IPS-11a (cell line): Measurements from ENCODE around the gene CUEDC2.

ENCODE experiments used
- H3K4me3 ChIP-seq: one replicate; pipeline ENCODE4 v1.5.1; 2013; ENCODE audit warnings: low read depth, low read length, control low read depth

The CUEDC2 gene

GRCh38 chr10:102432162-102432950 lies at the start of gene CUEDC2:
Gene CUEDC2 (minus strand): TSS chr10:102432574. CDS start chr10:102425188, 7,386 bp downstream.
- peak within 1 kb of the TSS; percentile 78 for H3K4me3 ChIP-seq

GRCh38 chr10:102480396-102480795 lies 48.0 kb upstream of the CUEDC2 start:
- H3K4me3 ChIP-seq: no peak overlapping the region

- H3K4me3 ChIP-seq: no peak overlapping the region
Observed at GRCh38 chr10:102479651-102480050, 47.3 kb upstream of the CUEDC2 start.

GRCh38 chr10:102476466-102477141 lies 44.2 kb upstream of the CUEDC2 start:
- H3K4me3 ChIP-seq: no peak overlapping the region

- H3K4me3 ChIP-seq: no peak overlapping the region
Observed at GRCh38 chr10:102475451-102476040, 43.2 kb upstream of the CUEDC2 start.

- no peak overlapping the region for H3K4me3 ChIP-seq
Observed at GRCh38 chr10:102473445-102474331, 41.3 kb upstream of the CUEDC2 start.

GRCh38 chr10:102470579-102471546 lies 38.5 kb upstream of the CUEDC2 start:
- no peak overlapping the region for H3K4me3 ChIP-seq

GRCh38 chr10:102468683-102469082 lies 36.3 kb upstream of the CUEDC2 start:
- H3K4me3 ChIP-seq: no peak overlapping the region

GRCh38 chr10:102467971-102468438 lies 35.6 kb upstream of the CUEDC2 start:
- no peak overlapping the region for H3K4me3 ChIP-seq

GRCh38 chr10:102467318-102467717 lies 34.9 kb upstream of the CUEDC2 start:
- H3K4me3 ChIP-seq: no peak overlapping the region

- no peak overlapping the region for H3K4me3 ChIP-seq
Observed at GRCh38 chr10:102465466-102465865, 33.1 kb upstream of the CUEDC2 start.

- H3K4me3 ChIP-seq: no peak overlapping the region
Observed at GRCh38 chr10:102463983-102464382, 31.6 kb upstream of the CUEDC2 start.

- no peak overlapping the region for H3K4me3 ChIP-seq
Observed at GRCh38 chr10:102462512-102463054, 30.2 kb upstream of the CUEDC2 start.

GRCh38 chr10:102461187-102462054 lies 29.0 kb upstream of the CUEDC2 start:
- H3K4me3 ChIP-seq: peak overlapping the region; percentile 44

- no peak overlapping the region for H3K4me3 ChIP-seq
Observed at GRCh38 chr10:102460836-102461186, 28.4 kb upstream of the CUEDC2 start.

GRCh38 chr10:102458656-102459055 lies 26.3 kb upstream of the CUEDC2 start:
- no peak overlapping the region for H3K4me3 ChIP-seq

GRCh38 chr10:102457591-102458150 lies 25.3 kb upstream of the CUEDC2 start:
- no peak overlapping the region for H3K4me3 ChIP-seq

- H3K4me3 ChIP-seq: no peak overlapping the region
Observed at GRCh38 chr10:102455893-102456471, 23.6 kb upstream of the CUEDC2 start.
